ENCODE measurements around the gene LRRC53. TPM values are rescaled to one million over a fixed set of nuclear protein-coding genes. Genes with fewer than 3 reads are reported as not detected.

LRRC53 gene
- total RNA-seq (2014; rRNA removed; shearing (Covaris generic); ENCODE audit: low replicate concordance), result not detected in 2 replicates

GRCh38 chr1:74512170-74512915 is at the start of gene LRRC53:
TSS of gene LRRC53 (minus strand) at chr1:74512611. CDS start at chr1:74483349, 29,262 bp downstream.
- no peak for DNase-seq
- Histone ChIP-seq H3K9me3 (no peaks in the 10 kb centered on the region), H3K27me3 (no peaks in the 10 kb centered on the region), H3K4me3 (no peak within 1 kb of the TSS), H3K36me3 (no peaks in the 10 kb centered on the region)

GRCh38 chr1:74549932-74550331 is 37.5 kb upstream of the LRRC53 start:
- Histone ChIP-seq H3K36me3 (no peaks in the 10 kb centered on the region), H3K9me3 (no peaks in the 10 kb centered on the region), H3K4me3 (no peak overlapping the region), H3K27me3 (no peaks in the 10 kb centered on the region)
- DNase-seq, result no peak

GRCh38 chr1:74548961-74549750 is 36.7 kb upstream of the LRRC53 start:
- Histone ChIP-seq H3K4me3 (no peak overlapping the region), H3K36me3 (no peaks in the 10 kb centered on the region), H3K27me3 (no peaks in the 10 kb centered on the region), H3K9me3 (no peaks in the 10 kb centered on the region)
- no peak for DNase-seq

- H3K27me3 ChIP-seq, result no peaks in the 10 kb centered on the region
- no peak for DNase-seq
- H3K9me3 ChIP-seq, result no peaks in the 10 kb centered on the region
- H3K36me3 ChIP-seq, result no peaks in the 10 kb centered on the region
- H3K4me3 ChIP-seq, result no peak overlapping the region
Observed at GRCh38 chr1:74545821-74546220, 33.4 kb upstream of the LRRC53 start.

- H3K4me3 ChIP-seq, result no peak overlapping the region
- no peaks in the 10 kb centered on the region for H3K27me3 ChIP-seq
- no peak for DNase-seq
- H3K36me3 ChIP-seq, result no peaks in the 10 kb centered on the region
- H3K9me3 ChIP-seq, result no peaks in the 10 kb centered on the region
Observed at GRCh38 chr1:74534241-74534640, 21.8 kb upstream of the LRRC53 start.

- Histone ChIP-seq H3K36me3 (no peaks in the 10 kb centered on the region), H3K27me3 (no peaks in the 10 kb centered on the region), H3K4me3 (no peak overlapping the region), H3K9me3 (no peaks in the 10 kb centered on the region)
- no peak for DNase-seq
Observed at GRCh38 chr1:74531796-74532195, 19.4 kb upstream of the LRRC53 start.

GRCh38 chr1:74530892-74531291 is 18.5 kb upstream of the LRRC53 start:
- Histone ChIP-seq H3K9me3 (no peaks in the 10 kb centered on the region), H3K27me3 (no peaks in the 10 kb centered on the region), H3K36me3 (no peaks in the 10 kb centered on the region), H3K4me3 (no peak overlapping the region)
- no peak for DNase-seq

- Histone ChIP-seq H3K36me3 (no peaks in the 10 kb centered on the region), H3K9me3 (no peaks in the 10 kb centered on the region), H3K27me3 (no peaks in the 10 kb centered on the region), H3K4me3 (no peak overlapping the region)
- DNase-seq, result no peak
Observed at GRCh38 chr1:74528123-74528522, 15.7 kb upstream of the LRRC53 start.

GRCh38 chr1:74526708-74527107 is 14.3 kb upstream of the LRRC53 start:
- no peaks in the 10 kb centered on the region for H3K27me3 ChIP-seq
- H3K4me3 ChIP-seq, result no peak overlapping the region
- DNase-seq, result no peak
- no peaks in the 10 kb centered on the region for H3K9me3 ChIP-seq
- no peaks in the 10 kb centered on the region for H3K36me3 ChIP-seq

- Histone ChIP-seq H3K36me3 (no peaks in the 10 kb centered on the region), H3K4me3 (no peak overlapping the region)
- DNase-seq, result no peak
Observed at GRCh38 chr1:74523873-74524480, 11.6 kb upstream of the LRRC53 start.

GRCh38 chr1:74522148-74522547 is 9.7 kb upstream of the LRRC53 start:
- DNase-seq, result no peak
- Histone ChIP-seq H3K9me3 (no peaks in the 10 kb centered on the region), H3K4me3 (no peak overlapping the region), H3K36me3 (no peaks in the 10 kb centered on the region), H3K27me3 (no peaks in the 10 kb centered on the region)

More at GRCh38 chr1:74523873-74524480, 11.6 kb upstream of the LRRC53 start:
- Histone ChIP-seq H3K9me3 (no peaks in the 10 kb centered on the region), H3K27me3 (no peaks in the 10 kb centered on the region)

- Histone ChIP-seq H3K9me3 (no peaks in the 10 kb centered on the region), H3K27me3 (no peaks in the 10 kb centered on the region), H3K4me3 (no peak overlapping the region), H3K36me3 (no peaks in the 10 kb centered on the region)
- DNase-seq, result no peak
Observed at GRCh38 chr1:74517599-74518051, 5.2 kb upstream of the LRRC53 start.

GRCh38 chr1:74513411-74514300 is 1.2 kb upstream of the LRRC53 start:
- Histone ChIP-seq H3K36me3 (no peaks in the 10 kb centered on the region), H3K4me3 (no peak overlapping the region), H3K27me3 (no peaks in the 10 kb centered on the region), H3K9me3 (no peaks in the 10 kb centered on the region)
- no peak for DNase-seq

GRCh38 chr1:74508449-74508848 is 4.0 kb downstream of the LRRC53 start:
- no peaks in the 10 kb centered on the region for H3K27me3 ChIP-seq
- H3K9me3 ChIP-seq, result no peaks in the 10 kb centered on the region
- no peak overlapping the region for H3K4me3 ChIP-seq
- H3K36me3 ChIP-seq, result no peaks in the 10 kb centered on the region
- no peak for DNase-seq

GRCh38 chr1:74505928-74506710 is 6.3 kb downstream of the LRRC53 start:
- DNase-seq, result no peak
- no peaks in the 10 kb centered on the region for H3K36me3 ChIP-seq
- no peaks in the 10 kb centered on the region for H3K9me3 ChIP-seq
- H3K27me3 ChIP-seq, result no peaks in the 10 kb centered on the region
- no peak overlapping the region for H3K4me3 ChIP-seq

Data from MG63 (cell line).